GM08714 (cell line): ENCODE measurements around the gene SMPDL3B.

Source experiments
- H3K4me3 ChIP-seq: fragments of 200-500 bp; sonication (Bioruptor generic); 2 replicates; pipeline ENCODE4 v1.5.1; 2014; ENCODE audit warnings: mild to moderate bottlenecking, low read length, inconsistent platforms
- ZNF274 ChIP-seq: IDR thresholded peaks from 2 replicates; pipeline ENCODE4 v1.6.1; 2012; ENCODE audit warnings: mild to moderate bottlenecking, low read depth, low read length

Gene SMPDL3B

GRCh38 chr1:27956761-27957160 lies 22.0 kb downstream of the SMPDL3B start:
- H3K4me3 ChIP-seq: no peak overlapping the region
- no peak for TF ChIP-seq ZNF274

GRCh38 chr1:27957655-27958054 lies 22.9 kb downstream of the SMPDL3B start:
- TF ChIP-seq ZNF274: no peak
- no peak overlapping the region for H3K4me3 ChIP-seq

- H3K4me3 ChIP-seq: no peak overlapping the region
- no peak for TF ChIP-seq ZNF274
These were observed 23.7 kb downstream of the SMPDL3B start for GRCh38 chr1:27958513-27958912.

DNA sequence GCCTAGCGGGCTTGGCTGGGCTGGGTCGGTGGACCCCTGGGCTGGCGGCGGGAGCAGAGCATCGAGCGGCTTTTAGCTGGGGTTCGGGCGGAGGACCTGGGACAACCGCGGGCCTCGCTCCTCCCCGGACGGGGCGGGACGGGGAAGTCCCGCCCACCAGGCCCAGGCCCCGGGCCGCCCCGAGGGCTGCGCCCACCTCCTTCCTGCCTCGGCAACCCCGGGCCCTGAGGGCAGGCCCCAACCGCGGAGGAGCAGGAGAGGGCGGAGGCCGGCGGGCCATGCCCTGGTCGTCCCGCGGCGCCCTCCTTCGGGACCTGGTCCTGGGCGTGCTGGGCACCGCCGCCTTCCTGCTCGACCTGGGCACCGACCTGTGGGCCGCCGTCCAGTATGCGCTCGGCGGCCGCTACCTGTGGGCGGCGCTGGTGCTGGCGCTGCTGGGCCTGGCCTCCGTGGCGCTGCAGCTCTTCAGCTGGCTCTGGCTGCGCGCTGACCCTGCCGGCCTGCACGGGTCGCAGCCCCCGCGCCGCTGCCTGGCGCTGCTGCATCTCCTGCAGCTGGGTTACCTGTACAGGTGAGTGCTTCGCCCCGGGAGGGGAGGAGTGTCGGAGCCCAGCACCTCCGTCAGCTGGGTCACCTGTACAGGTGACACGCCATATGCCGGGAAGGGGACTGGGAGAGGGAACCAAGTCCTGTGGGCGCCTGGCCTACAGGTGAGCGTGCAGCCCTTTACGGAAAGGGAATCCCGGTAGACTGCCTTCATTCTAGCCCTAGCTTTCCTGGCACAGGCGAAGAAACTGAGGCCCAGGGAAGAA lies 25.2 kb downstream of the SMPDL3B start, which contains the start of gene XKR8:
Gene XKR8 (plus strand): TSS at position 182 of the 812 bp plus-strand sequence. CDS start 97 bp downstream, at position 279.
- H3K4me3 ChIP-seq: peak within 1 kb of the TSS; percentile 66; the same call in 1 of the 2 replicates
- TF ChIP-seq ZNF274: no peak

GRCh38 chr1:27960762-27961645 lies 26.2 kb downstream of the SMPDL3B start:
- H3K4me3 ChIP-seq: no peak overlapping the region; the same call in 1 of the 2 replicates
- TF ChIP-seq ZNF274: no peak

DNA sequence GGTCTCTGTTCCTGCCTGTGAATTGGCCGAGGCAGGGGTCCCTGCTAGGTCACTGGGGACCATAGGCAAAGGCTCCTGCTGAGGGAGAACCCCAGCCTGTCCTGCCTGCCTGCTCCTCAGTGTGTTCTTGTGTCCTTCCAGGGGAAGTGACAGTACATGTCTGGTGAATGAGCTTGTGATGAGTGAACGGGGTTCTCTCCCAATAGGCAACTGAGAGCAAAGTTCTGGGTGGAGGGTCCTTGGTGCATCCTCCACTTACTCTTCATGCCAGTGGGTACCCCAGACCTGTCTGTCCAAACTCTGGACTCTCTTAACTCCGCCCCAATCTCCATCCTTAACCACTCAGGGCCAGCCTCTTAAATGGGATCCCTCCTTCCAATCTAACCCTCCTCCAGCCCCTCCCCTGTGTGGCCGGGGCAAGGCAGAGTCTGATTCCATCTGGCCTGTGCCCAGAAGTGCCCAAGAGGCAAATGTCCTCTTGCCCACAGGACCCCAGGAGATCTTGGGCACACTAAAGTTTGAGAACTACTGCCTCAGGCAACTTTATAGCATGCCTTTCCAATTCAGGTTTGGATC lies 26.9 kb downstream of the SMPDL3B start:
- no peak overlapping the region for H3K4me3 ChIP-seq
- no peak for TF ChIP-seq ZNF274

DNA sequence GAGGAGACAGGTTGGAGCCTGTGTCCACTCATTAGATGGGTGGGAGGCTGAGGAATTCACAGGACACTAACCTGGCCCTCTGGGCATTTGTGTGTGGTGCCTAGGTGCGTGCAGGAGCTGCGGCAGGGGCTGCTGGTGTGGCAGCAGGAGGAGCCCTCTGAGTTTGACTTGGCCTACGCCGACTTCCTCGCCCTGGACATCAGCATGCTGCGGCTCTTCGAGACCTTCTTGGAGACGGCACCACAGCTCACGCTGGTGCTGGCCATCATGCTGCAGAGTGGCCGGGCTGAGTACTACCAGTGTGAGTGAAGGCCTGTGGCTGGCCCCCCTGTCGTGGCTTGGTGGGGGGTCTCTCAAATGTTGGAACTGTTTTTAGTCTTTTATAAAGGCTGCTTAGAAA lies 28.6 kb downstream of the SMPDL3B start:
- no peak for TF ChIP-seq ZNF274
- H3K4me3 ChIP-seq: no peak overlapping the region

DNA sequence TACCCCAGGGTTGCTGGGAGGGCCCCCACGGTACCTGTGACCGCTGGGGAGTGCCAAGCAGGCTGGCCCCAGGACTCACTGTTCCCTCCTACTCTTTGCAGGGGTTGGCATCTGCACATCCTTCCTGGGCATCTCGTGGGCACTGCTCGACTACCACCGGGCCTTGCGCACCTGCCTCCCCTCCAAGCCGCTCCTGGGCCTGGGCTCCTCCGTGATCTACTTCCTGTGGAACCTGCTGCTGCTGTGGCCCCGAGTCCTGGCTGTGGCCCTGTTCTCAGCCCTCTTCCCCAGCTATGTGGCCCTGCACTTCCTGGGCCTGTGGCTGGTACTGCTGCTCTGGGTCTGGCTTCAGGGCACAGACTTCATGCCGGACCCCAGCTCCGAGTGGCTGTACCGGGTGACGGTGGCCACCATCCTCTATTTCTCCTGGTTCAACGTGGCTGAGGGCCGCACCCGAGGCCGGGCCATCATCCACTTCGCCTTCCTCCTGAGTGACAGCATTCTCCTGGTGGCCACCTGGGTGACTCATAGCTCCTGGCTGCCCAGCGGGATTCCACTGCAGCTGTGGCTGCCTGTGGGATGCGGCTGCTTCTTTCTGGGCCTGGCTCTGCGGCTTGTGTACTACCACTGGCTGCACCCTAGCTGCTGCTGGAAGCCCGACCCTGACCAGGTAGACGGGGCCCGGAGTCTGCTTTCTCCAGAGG lies 31.8 kb downstream of the SMPDL3B start:
- no peak for TF ChIP-seq ZNF274
- H3K4me3 ChIP-seq: no peak overlapping the region

DNA sequence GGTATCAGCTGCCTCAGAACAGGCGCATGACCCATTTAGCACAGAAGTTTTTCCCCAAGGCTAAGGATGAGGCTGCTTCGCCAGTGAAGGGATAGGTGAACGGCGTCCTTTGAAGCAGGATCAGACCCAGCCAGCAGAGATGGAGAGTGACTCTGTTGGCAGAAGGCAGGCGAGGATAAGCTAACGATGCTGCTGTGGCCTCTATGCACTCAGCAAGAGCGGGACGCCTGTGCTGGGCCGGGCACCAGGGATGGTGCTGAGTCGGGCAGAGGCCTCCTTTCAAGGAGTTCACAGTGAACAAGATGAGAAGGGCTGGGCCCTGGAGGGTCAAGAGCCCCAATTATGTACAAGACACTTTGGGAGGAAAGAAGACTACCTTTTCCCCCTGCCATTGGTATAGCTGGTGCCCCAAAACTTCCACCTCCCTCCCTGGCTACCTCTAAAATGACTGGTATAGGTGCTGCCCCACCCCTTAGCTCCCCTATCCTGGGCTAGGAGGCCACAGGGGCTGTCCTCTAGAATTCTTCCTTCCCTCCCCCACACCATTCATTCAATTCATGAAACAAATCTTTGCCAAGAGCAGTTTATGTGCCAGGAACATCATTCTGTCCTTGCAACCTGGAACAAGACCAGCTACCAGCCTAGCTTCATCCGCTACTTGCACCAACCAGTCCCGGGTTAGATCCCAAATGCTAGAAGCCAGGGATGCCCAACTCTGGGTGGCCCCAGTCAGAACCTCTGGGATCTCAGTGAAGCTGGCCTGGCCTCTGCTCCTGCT lies 32.5 kb downstream of the SMPDL3B start:
- TF ChIP-seq ZNF274: no peak
- no peak overlapping the region for H3K4me3 ChIP-seq

DNA sequence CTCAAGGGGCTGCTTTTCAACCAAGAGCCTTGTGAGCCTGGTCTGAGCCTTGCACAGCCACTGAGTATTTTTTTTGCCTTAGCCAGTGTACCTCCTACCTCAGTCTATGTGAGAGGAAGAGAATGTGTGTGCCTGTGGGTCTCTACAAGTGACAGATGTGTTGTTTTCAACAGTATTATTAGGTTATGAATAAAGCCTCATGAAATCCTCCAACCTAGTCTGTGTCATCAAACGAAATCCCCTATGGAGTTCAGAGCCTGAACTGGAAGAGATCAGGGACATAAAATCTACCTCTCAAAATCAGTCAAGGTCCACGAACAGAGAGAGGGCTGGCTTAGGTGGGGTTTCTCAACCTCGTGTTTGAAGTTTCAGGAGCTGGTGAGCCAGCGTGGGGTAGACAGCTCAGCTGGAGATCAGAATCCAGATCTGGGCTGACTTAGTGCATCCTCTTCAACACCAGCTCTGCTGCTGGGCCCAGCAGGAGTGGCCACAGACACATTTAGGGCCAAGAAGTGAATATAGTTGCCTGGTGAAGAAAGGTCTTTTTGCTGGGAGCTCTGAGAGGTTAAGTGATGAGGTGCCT lies 33.2 kb downstream of the SMPDL3B start:
- H3K4me3 ChIP-seq: no peak overlapping the region
- no peak for TF ChIP-seq ZNF274

DNA sequence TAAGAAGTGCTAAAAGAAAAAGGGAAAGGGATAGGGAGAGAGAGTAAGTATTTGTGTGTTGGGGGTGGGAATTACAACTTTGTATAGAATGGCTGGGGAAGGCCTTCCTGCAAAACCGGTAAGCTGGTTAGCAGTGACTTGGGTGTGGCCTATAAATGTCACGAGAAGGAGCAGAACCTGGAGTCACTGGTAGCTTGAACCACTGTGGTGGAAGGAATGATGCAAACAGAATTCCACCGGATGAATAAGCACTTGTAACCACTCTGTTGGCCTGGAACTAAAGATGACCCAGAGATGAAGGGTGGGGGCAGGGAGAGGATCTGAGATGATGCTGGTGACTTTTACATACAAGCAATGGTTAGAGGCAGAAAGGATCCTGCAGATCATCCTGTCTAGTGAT lies 33.9 kb downstream of the SMPDL3B start:
- H3K4me3 ChIP-seq: no peak overlapping the region
- TF ChIP-seq ZNF274: no peak

DNA sequence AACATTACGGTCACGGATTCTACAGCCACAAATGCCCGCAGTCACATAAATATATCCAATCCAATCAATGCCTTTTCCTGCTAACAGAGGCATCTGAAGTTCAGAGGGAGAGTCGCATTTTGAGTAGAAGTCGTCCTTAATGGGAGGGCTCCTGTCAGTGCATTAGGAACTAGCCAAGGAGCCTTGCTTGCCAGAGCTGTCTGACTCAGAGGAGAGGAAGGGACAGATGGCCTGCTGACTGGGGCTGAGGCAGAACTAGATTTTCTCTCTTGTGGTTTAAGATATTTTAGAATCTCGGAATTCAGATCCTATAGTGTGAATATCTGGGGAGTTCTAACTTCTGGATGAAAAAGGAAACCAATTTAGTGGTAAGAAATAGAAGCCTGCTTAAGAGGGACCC lies 35.6 kb downstream of the SMPDL3B start:
- TF ChIP-seq ZNF274: no peak
- H3K4me3 ChIP-seq: no peak overlapping the region

DNA sequence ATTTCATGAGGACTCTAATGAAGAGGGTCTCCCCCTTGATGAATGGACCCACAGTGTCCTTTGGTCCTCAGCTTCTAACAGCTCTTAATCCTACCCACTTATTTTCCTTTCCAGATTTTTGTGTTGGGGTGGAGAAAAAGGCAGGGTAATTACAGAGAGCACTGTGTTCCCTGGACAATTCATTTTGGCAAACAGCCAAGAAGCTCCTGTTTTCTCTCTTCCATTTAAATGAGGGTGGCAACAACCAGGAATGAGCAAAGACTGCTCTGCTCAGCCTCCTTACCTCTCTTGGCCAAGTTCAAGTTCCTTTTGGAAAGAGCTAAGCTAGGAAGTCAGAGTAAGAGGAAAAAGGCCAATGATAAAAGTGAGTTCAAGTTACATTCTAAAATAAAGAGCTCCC lies 36.9 kb downstream of the SMPDL3B start:
- no peak for TF ChIP-seq ZNF274

More for the DNA sequence above, 36.9 kb downstream of the SMPDL3B start:
- no peak overlapping the region for H3K4me3 ChIP-seq
